ENCODE measurements around the gene SEMA3D.

GRCh38 chr7:85103357-85103756, 83.5 kb downstream of the SEMA3D start:
- TF ChIP-seq CTCF (conservative IDR thresholded peaks at IDR 0.05) (no peak), EZH2 (IDR thresholded peaks at IDR 0.05; ENCODE audit: low read depth) (no peak)
